GM23338 (cell line): ENCODE measurements around the gene GNAO1. TPM values are rescaled to one million over a fixed set of nuclear protein-coding genes. Genes with fewer than 3 reads are reported as not detected.

Source experiments
- ATAC-seq: fragments of 200-7000 bp; cut with Tn5 transposase; 3 replicates; pipeline ENCODE4 v1.9.1; 2020
- DNase-seq: peaks from one replicate; pipeline ENCODE4 v3.0.0-alpha.2; 2015; ENCODE audit warnings: low spot score
- H2AFZ ChIP-seq: fragments of 200-600 bp; sonication (generic); 2 replicates; pipeline ENCODE4 v1.8.0; 2016; ENCODE audit warnings: antibody characterized with exemption, mild to moderate bottlenecking, moderate library complexity
- H3F3A ChIP-seq: fragments of 200-600 bp; sonication (generic); replicated peaks from 2 replicates; pipeline ENCODE4 v1.8.0; 2017; ENCODE audit warnings: antibody characterized with exemption, mixed run types, low read depth
- H3K27ac ChIP-seq: fragments of 200-600 bp; sonication (generic); 2 replicates; pipeline ENCODE4 v1.6.1; 2016; ENCODE audit warnings: low read depth
- H3K27me3 ChIP-seq: fragments of 200-600 bp; sonication (generic); 2 replicates; pipeline ENCODE4 v1.8.0; 2016; ENCODE audit warnings: mild to moderate bottlenecking, mixed run types, moderate library complexity; ENCODE audit not compliant: insufficient read depth
- H3K36me3 ChIP-seq: fragments of 200-600 bp; sonication (generic); 2 replicates; pipeline ENCODE4 v1.8.0; 2016; ENCODE audit warnings: mild to moderate bottlenecking; ENCODE audit not compliant: insufficient read depth
- H3K4me1 ChIP-seq: fragments of 200-600 bp; sonication (generic); 2 replicates; pipeline ENCODE4 v1.8.0; 2016; ENCODE audit warnings: mild to moderate bottlenecking, moderate library complexity; ENCODE audit not compliant: insufficient read depth
- H3K4me2 ChIP-seq: fragments of 200-600 bp; sonication (generic); 2 replicates; pipeline ENCODE4 v1.7.1; 2017; ENCODE audit warnings: mixed run types
- H3K4me3 ChIP-seq: fragments of 200-600 bp; sonication (generic); 2 replicates; pipeline ENCODE4 v1.6.1; 2016; ENCODE audit warnings: mixed run types
- H3K79me2 ChIP-seq: fragments of 200-600 bp; sonication (generic); replicated peaks from 2 replicates; pipeline ENCODE4 v1.8.0; 2017; ENCODE audit warnings: mild to moderate bottlenecking; ENCODE audit not compliant: insufficient read depth
- H3K9me2 ChIP-seq: fragments of 200-600 bp; sonication (generic); 2 replicates; pipeline ENCODE4 v1.8.0; 2017; ENCODE audit not compliant: insufficient read depth
- H4K20me1 ChIP-seq: fragments of 200-600 bp; sonication (generic); replicated peaks from 2 replicates; pipeline ENCODE4 v1.8.0; 2017; ENCODE audit warnings: mild to moderate bottlenecking; ENCODE audit not compliant: insufficient read depth
- H3K27ac Mint-ChIP-seq: 2 replicates; pipeline ENCODE4 v1.8.0; 2020; ENCODE audit warnings: inconsistent platforms, mild to moderate bottlenecking, moderate library complexity, mixed read lengths
- H3K27me3 Mint-ChIP-seq: 3 replicates; pipeline ENCODE4 v1.8.0; 2022; ENCODE audit warnings: low read depth, mild to moderate bottlenecking, moderate library complexity, mixed read lengths, inconsistent platforms; ENCODE audit not compliant: insufficient read depth, poor library complexity
- H3K36me3 Mint-ChIP-seq: 3 replicates; pipeline ENCODE4 v1.8.0; 2021; ENCODE audit warnings: low read depth, mild to moderate bottlenecking, inconsistent platforms, moderate library complexity, mixed read lengths
- H3K4me1 Mint-ChIP-seq: 3 replicates; pipeline ENCODE4 v1.8.0; 2020; ENCODE audit warnings: mild to moderate bottlenecking, inconsistent platforms, mixed read lengths
- H3K4me3 Mint-ChIP-seq: 3 replicates; pipeline ENCODE4 v1.8.0; 2021; ENCODE audit warnings: moderate library complexity, mild to moderate bottlenecking, inconsistent platforms, mixed read lengths
- H3K9me3 Mint-ChIP-seq: 3 replicates; pipeline ENCODE4 v1.8.0; 2020; ENCODE audit warnings: moderate library complexity, mild to moderate bottlenecking, inconsistent platforms, mixed read lengths
- EZH2 ChIP-seq: fragments of 200-600 bp; sonication (generic); IDR thresholded peaks from one replicate; pipeline ENCODE4 v1.8.0; 2017; ENCODE audit warnings: antibody characterized with exemption, mild to moderate bottlenecking, low read depth; ENCODE audit not compliant: unreplicated experiment
- EZH2phosphoT487 ChIP-seq: fragments of 200-600 bp; sonication (generic); IDR thresholded peaks from one replicate; pipeline ENCODE4 v1.8.1; 2018; ENCODE audit warnings: antibody characterized with exemption; ENCODE audit not compliant: unreplicated experiment
- JUNB ChIP-seq: IDR thresholded peaks from one replicate; pipeline ENCODE4 v1.6.1; 2016; ENCODE audit warnings: antibody characterized with exemption; ENCODE audit not compliant: unreplicated experiment
- STAT1 ChIP-seq: IDR thresholded peaks from one replicate; pipeline ENCODE4 v1.6.1; 2016; ENCODE audit warnings: antibody characterized with exemption; ENCODE audit not compliant: unreplicated experiment
- ZNF462 ChIP-seq: fragments of 250-450 bp; sonication (Bioruptor Pico); IDR thresholded peaks from 2 replicates; pipeline ENCODE4 v1.5.0; 2020; ENCODE audit warnings: mild to moderate bottlenecking, moderate library complexity
- polyA plus RNA-seq: library from polyadenylated mRNA; unstranded; fragments of >200 nt; fragmentation: Nextera tagmentation; extraction: Ambion mirVana; gene quantifications from 2 replicates; pipeline ENCODE4 v1.2.1, GENCODE V29; 2016
- total RNA-seq: library from RNA; depleted of rRNA; stranded (reverse); fragments of >200 nt; shearing (Covaris generic); gene quantifications from 2 replicates; pipeline ENCODE4 v1.2.3, GENCODE V29; 2014
- TF ChIP-seq, protein P1 (sequence below): IDR thresholded peaks from 2 replicates; pipeline ENCODE4 v1.6.1; 2016; ENCODE audit warnings: antibody characterized with exemption

Gene GNAO1
- total and polyA plus RNA-seq, 2 experiments from 2014 or later = 6.5 to 24.8 TPM

- TF ChIP-seq EZH2 (no peak), STAT1 (no peak), ZNF462 (CRISPR knock-in tag) (0 out of 2 replicates have a peak, but pooled peaks have one; percentile 6), EZH2phosphoT487 (no peak), JUNB (no peak)
- TF ChIP-seq, protein P1, sequence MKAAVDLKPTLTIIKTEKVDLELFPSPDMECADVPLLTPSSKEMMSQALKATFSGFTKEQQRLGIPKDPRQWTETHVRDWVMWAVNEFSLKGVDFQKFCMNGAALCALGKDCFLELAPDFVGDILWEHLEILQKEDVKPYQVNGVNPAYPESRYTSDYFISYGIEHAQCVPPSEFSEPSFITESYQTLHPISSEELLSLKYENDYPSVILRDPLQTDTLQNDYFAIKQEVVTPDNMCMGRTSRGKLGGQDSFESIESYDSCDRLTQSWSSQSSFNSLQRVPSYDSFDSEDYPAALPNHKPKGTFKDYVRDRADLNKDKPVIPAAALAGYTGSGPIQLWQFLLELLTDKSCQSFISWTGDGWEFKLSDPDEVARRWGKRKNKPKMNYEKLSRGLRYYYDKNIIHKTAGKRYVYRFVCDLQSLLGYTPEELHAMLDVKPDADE = no peak
- no peak overlapping the region for H3K27ac Mint-ChIP-seq
- Histone ChIP-seq H3K4me2 (no peak overlapping the region), H3K4me3 (no peak overlapping the region), H3K27me3 (no peaks in the 10 kb centered on the region), H2AFZ (no peak overlapping the region), H3F3A (no peaks in the 10 kb centered on the region), H3K4me1 (no peaks in the 10 kb centered on the region), H3K9me2 (peaks cover 5% of the 10 kb centered on the region; the same call in 1 of the 2 replicates), H3K27ac (no peak overlapping the region), H3K79me2 (no peaks in the 10 kb centered on the region), H4K20me1 (no peaks in the 10 kb centered on the region; the same call in 1 of the 2 replicates), H3K36me3 (no peaks in the 10 kb centered on the region)
- ATAC-seq (peak; percentile 81), DNase-seq (peak; percentile 16)
- peaks cover 15% of the 10 kb centered on the region for H3K4me1 Mint-ChIP-seq
- peaks cover 8% of the 10 kb centered on the region for H3K27me3 Mint-ChIP-seq
- no peaks in the 10 kb centered on the region; the same call in 2 of the 3 replicates for H3K9me3 Mint-ChIP-seq
- no peak overlapping the region for H3K4me3 Mint-ChIP-seq
- peaks cover 4% of the 10 kb centered on the region; the same call in 1 of the 3 replicates for H3K36me3 Mint-ChIP-seq
Observed at GRCh38 chr16:56260378-56261160, 69.3 kb downstream of the GNAO1 start.
